OCI-LY7 (cell line): ENCODE data around the gene NACC1. TPM values are rescaled to one million over a fixed set of nuclear protein-coding genes. Genes with fewer than 3 reads are reported as not detected.

ENCODE experiments used
- BruUV-seq: library from RNA; stranded (reverse); fragments of 400-500 nt; replicated peaks from 2 replicates; lab custom pipeline; 2021; lab: Mats Ljungman, UMichigan
- CTCF ChIA-PET: fragments of 300-600 bp; sonication (Branson Sonifier 250); formaldehyde crosslinking; loops from one replicate; lab custom pipeline; 2022; ENCODE audit warnings: antibody characterized with exemption; ENCODE audit not compliant: unreplicated experiment; lab: Charles Lee
- POLR2A ChIA-PET: fragments of 300-600 bp; sonication (Branson Sonifier 250); formaldehyde crosslinking; loops from one replicate; lab custom pipeline; 2022; ENCODE audit warnings: antibody characterized with exemption; lab: Charles Lee
- DNase-seq: peaks from one replicate; pipeline ENCODE4 v3.0.0-alpha.2; 2015; ENCODE audit warnings: low spot score
- H2AFZ ChIP-seq: fragments of 200-600 bp; sonication (generic), shearing (Covaris generic); 2 replicates; pipeline ENCODE4 v1.6.1; 2014; ENCODE audit warnings: mild to moderate bottlenecking, antibody characterized with exemption, low read length, moderate library complexity
- H3K27ac ChIP-seq: fragments of 200-600 bp; sonication (generic); 2 replicates; pipeline ENCODE4 v1.5.1; 2014; ENCODE audit warnings: mixed run types, low read depth, mild to moderate bottlenecking, moderate library complexity, low read length, inconsistent platforms; ENCODE audit not compliant: poor library complexity, severe bottlenecking
- H3K36me3 ChIP-seq: fragments of 200-600 bp; sonication (generic); 2 replicates; pipeline ENCODE4 v1.6.1; 2014; ENCODE audit warnings: mild to moderate bottlenecking, antibody characterized with exemption, low read length, moderate library complexity, mixed read lengths; ENCODE audit not compliant: insufficient read depth
- H3K4me1 ChIP-seq: fragments of 200-600 bp; sonication (generic); 2 replicates; pipeline ENCODE4 v1.5.1; 2014; ENCODE audit warnings: mild to moderate bottlenecking, low read length; ENCODE audit not compliant: insufficient read depth, poor library complexity, severe bottlenecking
- H3K4me2 ChIP-seq: fragments of 200-600 bp; sonication (generic); 2 replicates; pipeline ENCODE4 v1.6.1; 2014; ENCODE audit warnings: mild to moderate bottlenecking, low read length
- H3K4me3 ChIP-seq: fragments of 200-600 bp; sonication (generic); 2 replicates; pipeline ENCODE4 v1.5.1; 2014; ENCODE audit warnings: mild to moderate bottlenecking, low read depth, low read length; ENCODE audit not compliant: poor library complexity, severe bottlenecking
- H3K79me2 ChIP-seq: fragments of 200-600 bp; sonication (generic); 2 replicates; pipeline ENCODE4 v1.6.1; 2016; ENCODE audit warnings: low read depth, mild to moderate bottlenecking, low read length, moderate library complexity, mixed read lengths; ENCODE audit not compliant: insufficient read depth
- H3K9me2 ChIP-seq: fragments of 200-600 bp; sonication (generic); 2 replicates; pipeline ENCODE4 v1.6.1; 2016; ENCODE audit warnings: mild to moderate bottlenecking, low read length, mixed read lengths; ENCODE audit not compliant: insufficient read depth
- H3K9me3 ChIP-seq: fragments of 200-600 bp; sonication (generic); 2 replicates; pipeline ENCODE4 v1.6.1; 2014; ENCODE audit warnings: mild to moderate bottlenecking, mixed run types, low read length, mixed read lengths
- H4K20me1 ChIP-seq: fragments of 200-600 bp; sonication (generic); 2 replicates; pipeline ENCODE4 v1.6.1; 2014; ENCODE audit warnings: mild to moderate bottlenecking, antibody characterized with exemption, low read length, moderate library complexity, mixed read lengths; ENCODE audit not compliant: insufficient read depth
- CTCF ChIP-seq: fragments of 200-600 bp; sonication (generic); conservative IDR thresholded peaks from 2 replicates; pipeline ENCODE4 v1.5.1; 2014; ENCODE audit warnings: mild to moderate bottlenecking, antibody characterized with exemption, low read length, moderate library complexity, mixed read lengths
- EZH2phosphoT487 ChIP-seq: fragments of 200-600 bp; sonication (generic); IDR thresholded peaks from 2 replicates; pipeline ENCODE4 v1.6.1; 2018; ENCODE audit warnings: low read depth, borderline replicate concordance, mild to moderate bottlenecking, mixed run types, antibody characterized with exemption, low read length, moderate library complexity, mixed read lengths
- intact Hi-C: fragments of 100-400 bp; cut with micrococcal nuclease; formaldehyde crosslinking; loops from one replicate; pipeline ENCODE4 v1.10.0; 2022; ENCODE audit not compliant: unreplicated experiment
- total RNA-seq, 2 experiments: library from RNA; depleted of rRNA in 1 of 2; stranded (reverse); fragments of >200 nt in 1 of 2; shearing (Covaris generic) in 1 of 2; gene quantifications; 2 replicates each; pipeline ENCODE4 v1.2.3, GENCODE V29; 2014 to 2022

Gene NACC1
- total RNA-seq, 2 experiments from 2014 or later, result 52.9 to 56.3 TPM

DNA sequence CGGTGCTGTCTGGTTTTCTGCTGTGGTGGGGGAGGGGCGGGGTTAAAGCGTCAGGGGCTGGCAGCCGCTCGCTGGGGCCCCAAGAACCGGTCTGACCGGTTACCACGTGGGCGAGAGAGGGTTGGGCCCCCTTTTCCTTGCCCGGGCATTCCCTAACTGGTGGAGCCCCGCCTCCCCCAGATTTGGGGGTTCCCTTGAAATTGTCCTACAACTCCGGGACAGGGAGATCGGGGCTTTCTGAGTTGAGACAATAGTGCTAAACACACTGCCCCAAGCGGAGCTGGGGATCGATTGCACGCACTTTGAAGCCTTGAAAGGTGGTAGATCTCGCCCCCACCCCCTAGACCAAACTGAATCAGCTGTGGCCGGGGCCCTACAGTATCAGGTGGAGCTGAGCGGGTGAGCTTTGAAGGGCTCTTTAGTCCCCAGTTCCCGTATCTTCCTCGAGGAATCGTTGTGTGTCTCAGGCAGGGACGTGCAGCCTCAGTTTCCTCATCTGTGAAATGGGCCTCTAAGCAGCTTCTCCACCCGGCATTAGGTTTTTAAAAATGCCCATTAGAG lies 36.9 kb downstream of the NACC1 start:
- TF ChIP-seq EZH2phosphoT487 (no peak), CTCF (peak; percentile 75)
- H2AFZ ChIP-seq, result no peak overlapping the region
- DNase-seq, result peak; percentile 87
- H4K20me1 ChIP-seq, result 0 out of 2 replicates have a peak, but pooled peaks cover 5% of the 10 kb centered on the region
- H3K9me3 ChIP-seq, result no peaks in the 10 kb centered on the region
- intact Hi-C loops, result loop anchor here (2.0 kb wide), 1 partner anchor 40 kb away; no protein-coding TSS in a partner anchor
- ChIA-PET CTCF (no interaction called here), POLR2A (interaction anchor here (0.6 to 0.7 kb wide), 3 partner anchors 55 to 265 kb away, joined by 3 to 6 read pairs (median 3); no protein-coding TSS in a partner anchor)
- peaks cover 23% of the 10 kb centered on the region for H3K36me3 ChIP-seq
- peak overlapping the region; percentile 97 for H3K4me3 ChIP-seq
- peaks cover 50% of the 10 kb centered on the region for H3K79me2 ChIP-seq
- H3K27ac ChIP-seq, result peak overlapping the region; percentile 100
- H3K9me2 ChIP-seq, result no peaks in the 10 kb centered on the region
- BruUV-seq, result no TSS peak
- H3K4me1 ChIP-seq, result peaks cover 46% of the 10 kb centered on the region
- H3K4me2 ChIP-seq, result peak overlapping the region; percentile 96

DNA sequence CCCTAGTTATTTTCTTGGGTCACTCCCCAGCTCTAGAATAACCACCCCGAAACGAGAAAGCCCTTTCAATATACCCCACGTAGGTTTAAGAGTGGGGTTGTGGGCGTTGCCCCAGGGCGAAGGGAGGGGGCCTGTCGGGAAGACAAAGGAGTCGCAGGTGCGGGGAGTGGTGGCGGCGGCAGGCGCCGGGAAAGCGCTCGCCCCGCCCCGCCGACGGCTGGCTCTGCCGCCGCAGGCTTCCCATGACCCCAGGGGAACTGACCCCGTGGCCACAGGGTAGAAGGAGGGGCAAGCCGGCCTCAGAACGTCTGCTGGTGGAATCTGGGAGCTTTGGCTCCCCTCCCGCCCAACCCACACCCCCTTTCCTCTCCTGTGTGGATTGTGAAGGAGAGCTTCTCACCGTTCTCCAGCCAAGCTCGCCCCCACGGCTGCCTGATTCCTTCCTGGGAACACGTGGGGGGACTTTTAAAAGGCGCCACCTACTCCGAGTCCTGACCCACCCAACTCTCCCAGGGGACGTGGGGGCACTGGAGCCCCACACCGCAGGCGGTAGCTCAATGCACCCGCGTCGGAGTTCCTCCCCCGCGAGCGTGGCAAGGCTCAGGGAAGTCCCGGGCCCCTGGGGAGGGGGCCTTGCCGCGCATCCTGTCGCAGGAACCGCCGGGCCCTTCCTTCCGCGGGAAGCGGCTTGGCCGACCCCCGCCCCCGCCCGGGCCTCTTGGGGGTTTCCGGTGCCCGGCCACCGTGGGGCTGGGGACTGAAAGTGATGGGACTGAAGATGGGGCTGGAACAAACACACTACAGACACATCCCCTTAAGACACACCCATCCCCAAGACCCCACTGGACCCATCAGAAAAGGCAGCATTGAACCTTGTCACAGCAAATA lies 37.7 kb downstream of the NACC1 start:
- Histone ChIP-seq H3K79me2 (peaks cover 51% of the 10 kb centered on the region), H3K9me2 (no peaks in the 10 kb centered on the region)

More for the DNA sequence above, 37.7 kb downstream of the NACC1 start:
- 0 out of 2 replicates have a peak, but pooled peaks cover 5% of the 10 kb centered on the region for H4K20me1 ChIP-seq
- peak overlapping the region; percentile 100 for H3K27ac ChIP-seq
- BruUV-seq, result no TSS peak
- TF ChIP-seq CTCF (no peak), EZH2phosphoT487 (no peak)
- peak overlapping the region; percentile 97 for H3K4me3 ChIP-seq
- CTCF ChIA-PET, result no interaction called here
- H3K36me3 ChIP-seq, result peaks cover 23% of the 10 kb centered on the region
- H3K4me1 ChIP-seq, result peaks cover 53% of the 10 kb centered on the region
- peak; percentile 91 for DNase-seq
- peak overlapping the region; percentile 96 for H3K4me2 ChIP-seq
- POLR2A ChIA-PET, result interaction anchor here (0.6 to 0.7 kb wide), 3 partner anchors 54 to 265 kb away, joined by 3 to 6 read pairs (median 3); no protein-coding TSS in a partner anchor
- no peaks in the 10 kb centered on the region for H3K9me3 ChIP-seq
- no peak overlapping the region for H2AFZ ChIP-seq
- intact Hi-C loops, result loop anchor here (1.0 to 2.0 kb wide), 3 partner anchors 12 to 53 kb away; no protein-coding TSS in a partner anchor
